Fibroblast of lung (primary cell): ENCODE results near the gene ATP2B3. TPM values are rescaled to one million over a fixed set of nuclear protein-coding genes. Genes with fewer than 3 reads are reported as not detected.

Experiments used
- DNase-seq, 2 donors: peaks; one replicate each; pipeline versions ENCODE4 v3.0.0 to v3.0.0-alpha.2; 2010; ENCODE audit warnings: low read depth in 2 of 2
- H2AFZ ChIP-seq: 2 replicates; pipeline ENCODE4 v1.5.1; 2012; ENCODE audit warnings: low read length, control low read depth, inconsistent platforms
- H3K27ac ChIP-seq: 2 replicates; pipeline ENCODE4 v1.5.1; 2011; ENCODE audit warnings: low read length, control low read depth; ENCODE audit not compliant: insufficient read depth
- H3K27me3 ChIP-seq: 2 replicates; pipeline ENCODE4 v1.5.1; 2011; ENCODE audit warnings: mild to moderate bottlenecking, low read length; ENCODE audit not compliant: control insufficient read depth, insufficient read depth
- H3K36me3 ChIP-seq: 2 replicates; pipeline ENCODE4 v1.5.1; 2011; ENCODE audit warnings: low read length; ENCODE audit not compliant: control insufficient read depth, insufficient read depth
- H3K4me1 ChIP-seq: 2 replicates; pipeline ENCODE4 v1.5.1; 2011; ENCODE audit warnings: low read length; ENCODE audit not compliant: control insufficient read depth, insufficient read depth; ENCODE audit errors: extremely low read depth
- H3K4me2 ChIP-seq: 2 replicates; pipeline ENCODE4 v1.5.1; 2011; ENCODE audit warnings: low read length, control low read depth; ENCODE audit not compliant: insufficient read depth; ENCODE audit errors: extremely low read depth
- H3K4me3 ChIP-seq, 4 experiments: fragments of 200-600 bp in 1 of 4; sonication (generic) in 1 of 4; replicated peaks in 1 of 4; 2 replicates each; pipeline ENCODE4 v1.5.1; 2011 to 2016; ENCODE audit warnings: low read length in 4 of 4, low read depth in 3 of 4, mild to moderate bottlenecking in 3 of 4, control low read depth in 2 of 4, inconsistent platforms in 1 of 4, mixed read lengths in 1 of 4; ENCODE audit not compliant: insufficient read depth in 1 of 4; ENCODE audit errors: control extremely low read depth in 1 of 4
- H3K79me2 ChIP-seq: 2 replicates; pipeline ENCODE4 v1.5.1; 2012; ENCODE audit warnings: mild to moderate bottlenecking, low read length, inconsistent platforms; ENCODE audit not compliant: control insufficient read depth, insufficient read depth
- H3K9ac ChIP-seq: 2 replicates; pipeline ENCODE4 v1.5.1; 2011; ENCODE audit warnings: mild to moderate bottlenecking, low read length, control low read depth; ENCODE audit not compliant: insufficient read depth
- H3K9me3 ChIP-seq: 2 replicates; pipeline ENCODE4 v1.5.1; 2012; ENCODE audit warnings: low read depth, low read length; ENCODE audit not compliant: control insufficient read depth, insufficient read depth
- H4K20me1 ChIP-seq: 2 replicates; pipeline ENCODE4 v1.5.1; 2011; ENCODE audit warnings: low read length; ENCODE audit not compliant: control insufficient read depth, insufficient read depth; ENCODE audit errors: extremely low read depth
- EZH2 ChIP-seq: IDR thresholded peaks from 2 replicates; pipeline ENCODE4 v1.5.1; 2012; ENCODE audit warnings: low read length, control low read depth, mild to moderate bottlenecking; ENCODE audit errors: missing control alignments
- polyA plus RNA-seq, 2 donors: library from polyadenylated mRNA; depleted of rRNA in 1 of 2; stranded (reverse) in 1 of 2; unstranded in 1 of 2; fragments of >200 nt; gene quantifications; 2 replicates each; pipeline ENCODE4 v1.2.1, GENCODE V29; 2011 to 2012; ENCODE audit warnings: missing spikeins in 1 of 2
- total RNA-seq: library from RNA; depleted of rRNA; stranded (reverse); fragments of >200 nt; gene quantifications from 2 replicates; pipeline ENCODE4 v1.2.1, GENCODE V29; 2014
- TF ChIP-seq, protein P1 (sequence below), 2 donors: IDR thresholded peaks in 1 of 2; conservative IDR thresholded peaks in 1 of 2; 1 replicate in 1 of 2; 2 replicates in 1 of 2; pipeline ENCODE4 v1.5.1; 2011 to 2012; ENCODE audit warnings: low read length in 2 of 2, control low read depth in 1 of 2, inconsistent platforms in 1 of 2, low read depth in 1 of 2, mild to moderate bottlenecking in 1 of 2

Gene ATP2B3
- total and polyA plus RNA-seq, 2 donors (not counting 1 experiment from before 2014, with no cell fraction given) = not detected

DNA sequence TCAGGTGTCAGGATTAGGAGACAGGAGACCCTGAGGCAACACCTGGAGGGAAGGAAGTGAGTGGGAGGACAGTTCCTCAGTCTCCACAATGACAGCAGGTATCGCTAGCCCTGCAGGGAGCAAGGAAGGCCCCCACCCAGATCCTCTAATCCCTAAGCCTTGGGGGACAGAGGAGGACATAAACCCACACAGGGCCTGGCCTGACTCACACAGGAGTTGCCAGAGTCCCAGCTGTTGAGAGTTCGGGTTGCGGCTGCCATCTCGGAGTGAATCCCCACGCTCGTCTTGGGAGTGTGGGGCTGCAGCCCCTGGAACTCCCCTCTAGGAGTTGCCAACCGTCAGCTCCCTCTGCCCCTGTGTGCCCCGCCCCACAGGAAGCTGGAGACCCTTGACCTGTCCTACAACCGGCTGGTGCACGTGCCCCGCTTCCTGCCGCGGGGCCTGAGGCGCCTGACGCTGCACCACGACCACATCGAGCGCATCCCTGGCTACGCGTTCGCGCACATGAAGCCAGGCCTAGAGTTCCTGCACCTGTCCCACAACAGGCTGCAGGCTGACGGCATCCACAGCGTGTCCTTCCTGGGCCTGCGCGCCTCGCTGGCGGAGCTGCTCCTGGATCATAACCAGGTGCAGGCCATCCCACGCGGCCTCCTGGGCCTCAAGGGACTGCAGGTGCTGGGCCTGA lies 31.9 kb upstream of the ATP2B3 start:
- Histone ChIP-seq H3K9ac (no peak overlapping the region), H3K4me1 (peaks cover 5% of the 10 kb centered on the region), H3K79me2 (no peaks in the 10 kb centered on the region), H3K9me3 (no peaks in the 10 kb centered on the region), H3K36me3 (no peaks in the 10 kb centered on the region), H3K4me2 (no peak overlapping the region), H4K20me1 (no peaks in the 10 kb centered on the region), H3K4me3 (no peak overlapping the region), H2AFZ (no peak overlapping the region), H3K27me3 (no peaks in the 10 kb centered on the region), H3K27ac (no peak overlapping the region)
- TF ChIP-seq EZH2 = no peak
- TF ChIP-seq, protein P1, sequence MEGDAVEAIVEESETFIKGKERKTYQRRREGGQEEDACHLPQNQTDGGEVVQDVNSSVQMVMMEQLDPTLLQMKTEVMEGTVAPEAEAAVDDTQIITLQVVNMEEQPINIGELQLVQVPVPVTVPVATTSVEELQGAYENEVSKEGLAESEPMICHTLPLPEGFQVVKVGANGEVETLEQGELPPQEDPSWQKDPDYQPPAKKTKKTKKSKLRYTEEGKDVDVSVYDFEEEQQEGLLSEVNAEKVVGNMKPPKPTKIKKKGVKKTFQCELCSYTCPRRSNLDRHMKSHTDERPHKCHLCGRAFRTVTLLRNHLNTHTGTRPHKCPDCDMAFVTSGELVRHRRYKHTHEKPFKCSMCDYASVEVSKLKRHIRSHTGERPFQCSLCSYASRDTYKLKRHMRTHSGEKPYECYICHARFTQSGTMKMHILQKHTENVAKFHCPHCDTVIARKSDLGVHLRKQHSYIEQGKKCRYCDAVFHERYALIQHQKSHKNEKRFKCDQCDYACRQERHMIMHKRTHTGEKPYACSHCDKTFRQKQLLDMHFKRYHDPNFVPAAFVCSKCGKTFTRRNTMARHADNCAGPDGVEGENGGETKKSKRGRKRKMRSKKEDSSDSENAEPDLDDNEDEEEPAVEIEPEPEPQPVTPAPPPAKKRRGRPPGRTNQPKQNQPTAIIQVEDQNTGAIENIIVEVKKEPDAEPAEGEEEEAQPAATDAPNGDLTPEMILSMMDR (conservative IDR thresholded peaks at IDR 0.05 in 1 of 2, IDR thresholded peaks at IDR 0.05 in 1 of 2; ENCODE audit: low read depth in 1 of 2, low read length in 2 of 2) = no peak
- DNase-seq = no peak

DNA sequence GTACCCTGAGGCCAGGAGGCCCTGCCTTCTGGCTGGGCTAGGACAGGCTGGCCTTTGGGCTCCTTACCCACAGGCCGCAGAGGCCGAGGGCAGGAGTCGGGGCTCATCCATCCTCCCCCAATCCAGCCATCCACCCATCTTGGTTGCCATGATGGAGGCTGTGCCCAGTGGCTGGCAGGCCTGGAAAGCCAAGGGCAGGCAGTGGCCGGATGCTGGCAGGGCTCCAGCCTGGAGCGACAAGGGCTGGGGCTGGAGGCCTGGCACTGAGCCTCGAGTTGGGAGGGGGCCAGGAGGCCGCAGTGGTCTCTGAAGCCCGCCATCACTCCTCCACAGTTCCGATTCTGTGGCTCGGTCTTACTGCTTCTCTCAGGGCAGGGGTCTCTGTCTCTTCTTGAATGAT lies 31.3 kb upstream of the ATP2B3 start:
- H3K79me2 ChIP-seq = no peaks in the 10 kb centered on the region
- no peak overlapping the region for H3K9ac ChIP-seq
- no peak overlapping the region for H3K4me2 ChIP-seq
- no peaks in the 10 kb centered on the region for H3K27me3 ChIP-seq
- no peaks in the 10 kb centered on the region for H4K20me1 ChIP-seq
- H3K9me3 ChIP-seq = no peaks in the 10 kb centered on the region
- H3K4me3 ChIP-seq = no peak overlapping the region
- H2AFZ ChIP-seq = no peak overlapping the region
- H3K36me3 ChIP-seq = no peaks in the 10 kb centered on the region
- H3K4me1 ChIP-seq = peaks cover 5% of the 10 kb centered on the region
- no peak for DNase-seq
- no peak for TF ChIP-seq EZH2
- TF ChIP-seq, protein P1 (conservative IDR thresholded peaks at IDR 0.05 in 1 of 2, IDR thresholded peaks at IDR 0.05 in 1 of 2; ENCODE audit: low read depth in 1 of 2, low read length in 2 of 2) = no peak
- H3K27ac ChIP-seq = no peak overlapping the region

DNA sequence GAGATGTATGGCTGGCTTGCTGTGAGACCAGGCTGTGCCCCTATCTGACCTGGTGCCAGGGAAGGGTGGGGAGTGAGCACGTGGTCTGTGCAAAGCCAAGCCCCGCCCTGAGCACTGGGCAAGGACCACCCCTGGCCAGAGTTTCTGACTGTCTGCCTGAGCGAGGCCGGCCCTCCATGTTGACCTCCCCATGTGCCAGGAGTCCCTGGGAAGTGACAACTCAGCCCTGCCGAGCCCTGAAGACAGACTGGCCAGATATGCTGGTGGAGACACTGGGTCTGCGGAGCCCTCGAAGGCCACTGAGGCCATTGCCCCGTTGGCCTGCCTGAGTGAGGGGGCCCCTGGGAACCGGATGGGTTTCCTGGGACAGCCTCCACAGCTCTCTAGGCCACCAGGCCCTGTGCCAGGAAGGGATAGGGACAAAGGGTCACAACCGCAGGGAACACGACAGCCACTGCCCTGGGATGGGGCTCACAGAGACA lies 29.8 kb upstream of the ATP2B3 start:
- no peak overlapping the region for H3K4me2 ChIP-seq
- TF ChIP-seq, protein P1 (conservative IDR thresholded peaks at IDR 0.05 in 1 of 2, IDR thresholded peaks at IDR 0.05 in 1 of 2; ENCODE audit: low read depth in 1 of 2, low read length in 2 of 2) = no peak
- TF ChIP-seq EZH2 = no peak
- no peak overlapping the region for H3K9ac ChIP-seq
- peak overlapping the region; percentile 34 for H3K27ac ChIP-seq
- no peak overlapping the region for H3K4me3 ChIP-seq
- no peaks in the 10 kb centered on the region for H3K36me3 ChIP-seq
- H3K9me3 ChIP-seq = no peaks in the 10 kb centered on the region
- no peaks in the 10 kb centered on the region for H3K79me2 ChIP-seq
- no peaks in the 10 kb centered on the region for H4K20me1 ChIP-seq
- H2AFZ ChIP-seq = no peak overlapping the region
- H3K4me1 ChIP-seq = peaks cover 5% of the 10 kb centered on the region
- DNase-seq = no peak
- H3K27me3 ChIP-seq = no peaks in the 10 kb centered on the region
